Measurements from ENCODE around the gene CTSS. TPM values are rescaled to one million over a fixed set of nuclear protein-coding genes. Genes with fewer than 3 reads are reported as not detected.
"Not testable (repeated sequence)": the region's sequence is repeated elsewhere in the genome, so short reads cannot be mapped to it uniquely, and the experiment has no call there.

Gene CTSS
- total and polyA plus RNA-seq, 2 donors (not counting 1 experiment from before 2014, with no cell fraction given): 2.6 to 2.8 TPM

GRCh38 chr1:150720098-150720497, 45.5 kb downstream of the CTSS start:
- Histone ChIP-seq H2AFZ (ENCODE audit: low read length) (no peak overlapping the region), H3K79me2 (ENCODE audit: control insufficient read depth, insufficient read depth, low read length) (no peaks in the 10 kb centered on the region), H3K4me1 (ENCODE audit: control insufficient read depth, extremely low read depth, insufficient read depth, low read length) (no peaks in the 10 kb centered on the region), H3K9me3 (ENCODE audit: control insufficient read depth, insufficient read depth, low read depth, low read length) (no peaks in the 10 kb centered on the region), H3K4me3 (replicated peaks in 1 of 4; ENCODE audit: control extremely low read depth in 1 of 4, insufficient read depth in 1 of 4, low read depth in 3 of 4, low read length in 4 of 4) (no peak overlapping the region), H4K20me1 (ENCODE audit: control insufficient read depth, extremely low read depth, insufficient read depth, low read length) (no peaks in the 10 kb centered on the region), H3K27ac (ENCODE audit: insufficient read depth, low read length) (no peak overlapping the region), H3K36me3 (ENCODE audit: control insufficient read depth, insufficient read depth, low read length) (no peaks in the 10 kb centered on the region), H3K9ac (ENCODE audit: insufficient read depth, low read length) (no peak overlapping the region), H3K4me2 (ENCODE audit: extremely low read depth, insufficient read depth, low read length) (no peak overlapping the region), H3K27me3 (ENCODE audit: control insufficient read depth, insufficient read depth, low read length) (no peaks in the 10 kb centered on the region)
- TF ChIP-seq EZH2 (IDR thresholded peaks at IDR 0.05; ENCODE audit: low read length, missing control alignments): no peak
- no peak for TF ChIP-seq CTCF (conservative IDR thresholded peaks at IDR 0.05 in 1 of 2, IDR thresholded peaks at IDR 0.05 in 1 of 2; ENCODE audit: low read depth in 1 of 2, low read length in 2 of 2)
- DNase-seq (ENCODE audit: low read depth in 2 of 2): no peak

GRCh38 chr1:150718225-150718891, 47.2 kb downstream of the CTSS start:
- no peak overlapping the region for H3K27ac ChIP-seq (ENCODE audit: insufficient read depth, low read length)
- no peaks in the 10 kb centered on the region for H4K20me1 ChIP-seq (ENCODE audit: control insufficient read depth, extremely low read depth, insufficient read depth, low read length)
- no peaks in the 10 kb centered on the region for H3K4me1 ChIP-seq (ENCODE audit: control insufficient read depth, extremely low read depth, insufficient read depth, low read length)
- H3K4me3 ChIP-seq (replicated peaks in 1 of 4; ENCODE audit: control extremely low read depth in 1 of 4, insufficient read depth in 1 of 4, low read depth in 3 of 4, low read length in 4 of 4): no peak overlapping the region
- no peaks in the 10 kb centered on the region for H3K79me2 ChIP-seq (ENCODE audit: control insufficient read depth, insufficient read depth, low read length)
- TF ChIP-seq EZH2 (IDR thresholded peaks at IDR 0.05; ENCODE audit: low read length, missing control alignments) (no peak), CTCF (conservative IDR thresholded peaks at IDR 0.05 in 1 of 2, IDR thresholded peaks at IDR 0.05 in 1 of 2; ENCODE audit: low read depth in 1 of 2, low read length in 2 of 2) (no peak)
- H3K4me2 ChIP-seq (ENCODE audit: extremely low read depth, insufficient read depth, low read length): no peak overlapping the region
- H3K27me3 ChIP-seq (ENCODE audit: control insufficient read depth, insufficient read depth, low read length): no peaks in the 10 kb centered on the region
- H3K9me3 ChIP-seq (ENCODE audit: control insufficient read depth, insufficient read depth, low read depth, low read length): no peaks in the 10 kb centered on the region
- no peak for DNase-seq (ENCODE audit: low read depth in 2 of 2)
- no peaks in the 10 kb centered on the region for H3K36me3 ChIP-seq (ENCODE audit: control insufficient read depth, insufficient read depth, low read length)
- no peak overlapping the region for H3K9ac ChIP-seq (ENCODE audit: insufficient read depth, low read length)
- H2AFZ ChIP-seq (ENCODE audit: low read length): no peak overlapping the region

GRCh38 chr1:150709031-150709430, 56.5 kb downstream of the CTSS start:
- DNase-seq (ENCODE audit: low read depth in 2 of 2); H3K4me3 ChIP-seq (replicated peaks in 1 of 4; ENCODE audit: control extremely low read depth in 1 of 4, insufficient read depth in 1 of 4, low read depth in 3 of 4, low read length in 4 of 4); H3K9ac ChIP-seq (ENCODE audit: insufficient read depth, low read length); H3K27me3 ChIP-seq (ENCODE audit: control insufficient read depth, insufficient read depth, low read length); H3K9me3 ChIP-seq (ENCODE audit: control insufficient read depth, insufficient read depth, low read depth, low read length); H3K27ac ChIP-seq (ENCODE audit: insufficient read depth, low read length); H3K36me3 ChIP-seq (ENCODE audit: control insufficient read depth, insufficient read depth, low read length); H3K4me1 ChIP-seq (ENCODE audit: control insufficient read depth, extremely low read depth, insufficient read depth, low read length); H3K79me2 ChIP-seq (ENCODE audit: control insufficient read depth, insufficient read depth, low read length); H4K20me1 ChIP-seq (ENCODE audit: control insufficient read depth, extremely low read depth, insufficient read depth, low read length); H2AFZ ChIP-seq (ENCODE audit: low read length); H3K4me2 ChIP-seq (ENCODE audit: extremely low read depth, insufficient read depth, low read length): not testable (repeated sequence)

Measured in fibroblast of lung (primary cell).